HG02763 (cell line): ENCODE results near the gene AHDC1.
A peak's percentile ranks its signal among the peaks of the same experiment; 100 is the strongest.

ENCODE experiments used
- ATAC-seq: cut with Tn5 transposase; IDR thresholded peaks from one replicate; pipeline ENCODE4 v1.9.1; 2021; ENCODE audit warnings: mild to moderate bottlenecking, moderate library complexity; ENCODE audit not compliant: unreplicated experiment

AHDC1 gene

DNA sequence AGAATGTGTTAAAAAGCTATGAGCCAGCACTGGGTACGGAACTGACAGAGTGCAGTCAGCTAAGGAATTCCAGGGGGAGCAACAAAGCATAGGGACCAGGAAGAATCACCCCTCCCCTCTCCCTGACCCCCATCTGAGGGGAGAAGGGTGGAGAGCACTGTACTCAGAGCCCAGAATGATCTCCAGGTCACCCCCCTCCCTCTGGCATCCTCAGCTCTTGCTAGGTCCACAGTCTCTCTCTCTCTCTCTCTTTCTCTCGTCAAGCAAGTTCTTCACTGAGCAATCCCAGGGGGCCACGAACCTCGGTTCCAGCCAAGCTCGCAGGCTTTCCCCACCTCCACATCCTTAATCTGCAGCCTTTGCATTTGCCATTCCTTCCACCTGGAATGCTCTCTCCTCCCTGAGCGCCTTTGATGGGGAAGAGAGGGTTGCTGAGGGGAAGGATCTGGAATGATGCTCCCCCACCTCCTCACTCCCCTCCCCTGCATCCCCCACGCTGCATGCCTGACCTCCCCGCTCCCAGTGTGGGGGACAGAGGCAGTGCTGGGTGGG lies 107.3 kb downstream of the AHDC1 start:
- no peak for ATAC-seq

DNA sequence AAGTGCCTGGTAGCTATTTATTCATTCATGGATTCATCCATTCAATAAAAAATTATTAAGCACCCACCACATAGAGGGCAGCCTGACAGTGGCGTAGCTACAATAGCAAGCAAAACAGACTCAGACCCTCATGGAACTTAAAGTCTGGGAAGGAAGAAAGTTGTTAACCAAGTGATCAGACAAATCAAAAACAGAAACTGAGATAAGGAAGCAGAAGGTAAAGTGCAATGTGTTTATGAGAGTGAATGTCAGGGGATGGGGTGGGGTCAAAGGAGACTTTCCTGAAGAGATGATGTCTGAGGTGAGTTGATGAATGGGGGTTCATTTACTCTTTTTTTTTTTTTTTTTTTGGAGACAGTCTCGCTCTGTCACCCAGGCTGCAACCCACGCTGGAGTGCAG lies 111.1 kb downstream of the AHDC1 start:
- ATAC-seq = no peak

- ATAC-seq = no peak
Measured at GRCh38 chr1:27491748-27492700, 111.9 kb downstream of the AHDC1 start.

DNA sequence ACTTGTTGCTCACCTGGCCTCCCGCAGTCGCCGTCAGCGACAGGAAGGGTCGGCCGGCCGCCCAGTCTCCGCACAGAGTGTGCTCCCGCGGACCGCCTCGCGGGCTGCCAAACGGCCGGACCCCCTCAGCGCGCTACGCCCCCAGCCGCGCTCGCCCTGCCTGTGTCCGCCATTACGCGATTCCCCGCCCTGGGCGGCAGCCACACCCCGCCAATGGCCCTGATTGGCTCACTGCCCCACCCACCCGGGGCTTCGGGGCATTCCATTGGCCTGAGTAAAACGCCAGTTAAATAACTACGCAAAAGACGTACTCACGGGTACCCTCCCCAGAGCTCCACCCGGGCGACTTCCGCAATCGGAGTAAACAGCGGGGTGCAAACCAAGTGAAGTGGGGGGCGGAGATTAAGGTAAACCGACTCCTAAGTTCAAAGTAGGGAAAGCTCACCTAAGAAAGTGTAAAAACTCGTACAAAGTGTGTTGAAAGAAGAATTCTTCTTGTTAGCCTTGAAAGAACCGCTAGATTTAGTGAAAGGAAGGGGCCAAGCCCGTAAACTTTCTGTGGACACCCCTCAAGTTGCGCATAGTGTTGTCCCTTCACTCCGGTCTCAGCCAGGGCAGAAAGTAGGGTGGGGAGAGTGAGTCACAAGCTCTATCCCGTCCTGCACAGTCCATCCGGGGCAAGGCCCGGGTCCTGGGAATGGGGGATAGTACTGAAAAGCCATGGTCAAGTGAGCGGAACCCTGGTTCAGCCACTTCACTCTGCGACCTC lies 113.8 kb downstream of the AHDC1 start, which contains the start of gene WASF2:
Gene WASF2 (minus strand): TSS at position 195 of the 769 bp plus-strand sequence. CDS start 61,277 bp downstream, outside the sequence.
- ATAC-seq = peak; percentile 92

DNA sequence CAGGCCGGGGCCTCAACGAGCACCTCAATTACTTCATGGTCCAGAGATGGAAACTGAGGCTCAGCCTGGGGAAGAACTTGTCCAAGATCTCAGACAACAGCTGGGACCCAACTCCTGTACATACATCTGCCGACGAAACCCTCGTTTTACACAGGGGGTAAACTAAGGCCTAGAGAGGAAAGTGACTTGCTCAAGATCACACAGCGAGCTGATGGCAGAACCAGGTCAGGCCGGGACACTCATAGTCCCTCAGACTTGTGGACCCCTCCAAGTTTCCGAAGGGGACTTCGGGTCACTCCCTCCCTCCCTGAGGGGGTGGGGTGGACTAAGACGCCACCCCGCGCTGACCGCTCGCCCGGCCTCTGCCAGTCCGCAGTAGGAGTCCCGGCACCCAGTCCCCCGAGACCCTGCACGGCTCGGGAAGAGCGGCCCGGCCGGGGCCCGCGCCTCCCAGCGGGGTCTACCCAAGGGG lies 114.4 kb downstream of the AHDC1 start:
- ATAC-seq = peak; percentile 25

DNA sequence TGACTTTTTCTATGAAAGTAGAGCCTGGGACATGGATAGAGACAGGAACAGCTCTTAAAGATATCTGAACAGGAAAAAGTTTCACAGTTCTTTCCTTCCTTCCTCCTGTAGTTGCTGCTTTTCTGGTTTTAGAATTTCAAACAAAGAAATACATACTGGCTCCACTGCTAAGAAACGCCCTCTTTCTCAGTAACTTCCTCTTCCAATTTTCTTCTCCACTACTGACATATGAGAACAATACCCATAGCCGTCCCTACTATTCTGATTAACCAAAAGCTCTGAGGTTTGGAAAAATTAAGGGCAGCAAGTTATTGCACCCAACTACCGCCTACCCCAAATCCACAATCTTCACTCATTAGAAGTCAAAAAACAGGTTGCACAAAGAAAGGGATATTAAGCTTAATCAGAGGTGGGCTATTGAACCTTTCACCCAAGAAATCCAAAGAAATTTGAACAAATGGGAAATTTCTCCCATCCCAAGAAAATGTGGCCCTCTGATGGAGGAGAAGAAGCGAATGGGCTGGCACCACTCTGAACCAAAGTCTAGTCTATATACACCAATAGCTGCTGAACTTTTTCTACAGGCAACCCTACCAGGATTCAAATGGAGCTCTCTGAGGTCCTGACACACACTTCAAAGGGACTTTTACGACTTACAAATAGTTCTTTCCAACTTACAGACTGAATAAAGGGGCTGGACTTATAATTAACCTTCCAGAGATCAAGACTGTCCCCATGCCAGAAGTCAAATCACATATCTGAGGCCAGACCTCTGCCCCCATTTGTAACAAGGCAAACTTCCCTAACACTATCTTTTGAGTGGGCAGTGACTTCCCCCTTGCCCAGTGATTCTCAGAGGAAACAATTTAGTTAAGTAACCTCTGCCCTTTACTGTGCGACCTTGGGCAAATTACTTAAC lies 115.7 kb downstream of the AHDC1 start:
- ATAC-seq = no peak

DNA sequence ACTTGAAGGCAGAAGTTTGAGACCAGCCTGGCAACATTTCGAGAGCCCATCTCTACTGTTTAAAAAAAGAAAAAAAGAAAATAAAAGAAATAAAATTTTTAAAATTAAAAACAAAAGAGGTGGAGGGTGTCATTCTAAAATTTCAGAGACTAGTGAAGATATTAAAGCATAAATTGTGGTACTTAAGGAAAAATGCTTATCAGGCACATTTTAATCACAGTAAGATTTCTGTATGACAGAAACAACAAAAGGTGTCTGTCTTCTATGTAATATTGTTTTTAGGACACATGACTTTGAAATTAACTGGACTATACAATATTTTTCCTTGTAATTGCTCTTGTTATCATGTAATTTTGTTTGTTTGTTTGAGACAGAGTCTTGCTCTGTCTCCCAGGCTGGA lies 118.6 kb downstream of the AHDC1 start:
- ATAC-seq = no peak
